ENCODE measurements around the gene EFCAB7. TPM values are rescaled to one million over a fixed set of nuclear protein-coding genes. Genes with fewer than 3 reads are reported as not detected.

The EFCAB7 gene
- 8.7 TPM for total RNA-seq

- peak; percentile 83 for DNase-seq (ENCODE audit: low spot score)
Measured at GRCh38 chr1:63522891-63523728, at the start of gene EFCAB7, which contains the start of gene ITGB3BP. Gene EFCAB7 (plus strand): TSS chr1:63523525. CDS start chr1:63525573, 2,048 bp downstream. Gene ITGB3BP (minus strand): TSS chr1:63523225. CDS start chr1:63523133, 92 bp downstream.

- no peak for DNase-seq (ENCODE audit: low spot score)
Measured at GRCh38 chr1:63475761-63476160, 47.6 kb upstream of the EFCAB7 start.

GRCh38 chr1:63480057-63480456 lies 43.3 kb upstream of the EFCAB7 start:
- DNase-seq (ENCODE audit: low spot score): no peak

- DNase-seq (ENCODE audit: low spot score): no peak
Measured at GRCh38 chr1:63486629-63487028, 36.7 kb upstream of the EFCAB7 start.

- DNase-seq (ENCODE audit: low spot score): no peak
Measured at GRCh38 chr1:63487336-63488065, 35.8 kb upstream of the EFCAB7 start.

GRCh38 chr1:63497577-63497976 lies 25.7 kb upstream of the EFCAB7 start:
- no peak for DNase-seq (ENCODE audit: low spot score)

- no peak for DNase-seq (ENCODE audit: low spot score)
Measured at GRCh38 chr1:63498106-63498505, 25.2 kb upstream of the EFCAB7 start.

GRCh38 chr1:63501256-63501655 lies 22.1 kb upstream of the EFCAB7 start:
- no peak for DNase-seq (ENCODE audit: low spot score)

- no peak for DNase-seq (ENCODE audit: low spot score)
Measured at GRCh38 chr1:63506782-63507181, 16.5 kb upstream of the EFCAB7 start.

GRCh38 chr1:63509718-63510117 lies 13.6 kb upstream of the EFCAB7 start:
- DNase-seq (ENCODE audit: low spot score): no peak

- DNase-seq (ENCODE audit: low spot score): no peak
Measured at GRCh38 chr1:63512584-63512983, 10.7 kb upstream of the EFCAB7 start.

GRCh38 chr1:63516629-63517028 lies 6.7 kb upstream of the EFCAB7 start:
- DNase-seq (ENCODE audit: low spot score): no peak

GRCh38 chr1:63523738-63524137 lies 413 bp downstream of the EFCAB7 start:
- no peak for DNase-seq (ENCODE audit: low spot score)

- no peak for DNase-seq (ENCODE audit: low spot score)
Measured at GRCh38 chr1:63524201-63524600, 876 bp downstream of the EFCAB7 start.

- DNase-seq (ENCODE audit: low spot score): no peak
Measured at GRCh38 chr1:63532727-63533126, 9.4 kb downstream of the EFCAB7 start.

GRCh38 chr1:63533931-63534330 lies 10.6 kb downstream of the EFCAB7 start:
- DNase-seq (ENCODE audit: low spot score): no peak

GRCh38 chr1:63534406-63534805 lies 11.1 kb downstream of the EFCAB7 start:
- DNase-seq (ENCODE audit: low spot score): no peak

- no peak for DNase-seq (ENCODE audit: low spot score)
Measured at GRCh38 chr1:63537006-63537405, 13.7 kb downstream of the EFCAB7 start.

- DNase-seq (ENCODE audit: low spot score): no peak
Measured at GRCh38 chr1:63537940-63538339, 14.6 kb downstream of the EFCAB7 start.

- DNase-seq (ENCODE audit: low spot score): no peak
Measured at GRCh38 chr1:63545780-63546179, 22.5 kb downstream of the EFCAB7 start.

- DNase-seq (ENCODE audit: low spot score): no peak
Measured at GRCh38 chr1:63547621-63548294, 24.4 kb downstream of the EFCAB7 start.

- DNase-seq (ENCODE audit: low spot score): no peak
Measured at GRCh38 chr1:63548303-63548702, 25.0 kb downstream of the EFCAB7 start.
